Measurements from ENCODE around the gene PACS1. TPM values are rescaled to one million over a fixed set of nuclear protein-coding genes. Genes with fewer than 3 reads are reported as not detected.

Gene PACS1
- total RNA-seq, 1 donor from 2014 or later = 22.6 TPM

GRCh38 chr11:66050581-66051231 is 19.4 kb upstream of the PACS1 start:
- no peak for DNase-seq (ENCODE audit: low read depth in 2 of 2)

- no peak for DNase-seq (ENCODE audit: low read depth in 2 of 2)
These were observed 18.7 kb upstream of the PACS1 start for GRCh38 chr11:66051371-66051765.

- peak; percentile 98 to 99 for DNase-seq (ENCODE audit: low read depth in 2 of 2)
These were observed 18.1 kb upstream of the PACS1 start, which contains the start of gene SF3B2 for GRCh38 chr11:66051766-66052663. Gene SF3B2, plus strand, starts transcription at chr11:66052364. Its CDS starts 21 bp downstream, at chr11:66052385.

GRCh38 chr11:66052664-66052982 is 17.4 kb upstream of the PACS1 start:
- no peak for DNase-seq (ENCODE audit: low read depth in 2 of 2)

- DNase-seq (ENCODE audit: low read depth in 2 of 2) = no peak
These were observed 15.1 kb upstream of the PACS1 start for GRCh38 chr11:66055021-66055420.

GRCh38 chr11:66056501-66056900 is 13.6 kb upstream of the PACS1 start:
- no peak for DNase-seq (ENCODE audit: low read depth in 2 of 2)

GRCh38 chr11:66059966-66060680 is 9.9 kb upstream of the PACS1 start:
- DNase-seq (ENCODE audit: low read depth in 2 of 2) = no peak

GRCh38 chr11:66061268-66061667 is 8.8 kb upstream of the PACS1 start:
- DNase-seq (ENCODE audit: low read depth in 2 of 2) = no peak

GRCh38 chr11:66062408-66062807 is 7.7 kb upstream of the PACS1 start:
- no peak for DNase-seq (ENCODE audit: low read depth in 2 of 2)

- DNase-seq (ENCODE audit: low read depth in 2 of 2) = no peak
These were observed 6.2 kb upstream of the PACS1 start for GRCh38 chr11:66063900-66064299.

- DNase-seq (ENCODE audit: low read depth in 2 of 2) = no peak
These were observed 5.5 kb upstream of the PACS1 start for GRCh38 chr11:66064571-66064970.

- no peak for DNase-seq (ENCODE audit: low read depth in 2 of 2)
These were observed 3.3 kb upstream of the PACS1 start for GRCh38 chr11:66066751-66067150.

GRCh38 chr11:66067640-66068039 is 2.4 kb upstream of the PACS1 start:
- no peak for DNase-seq (ENCODE audit: low read depth in 2 of 2)

- DNase-seq (ENCODE audit: low read depth in 2 of 2) = peak; percentile 78 to 83
These were observed 1.8 kb upstream of the PACS1 start for GRCh38 chr11:66068154-66068821.

GRCh38 chr11:66068923-66069714 is 953 bp upstream of the PACS1 start:
- peak; percentile 60 to 64 for DNase-seq (ENCODE audit: low read depth in 2 of 2)

- peak; percentile 42 to 54 for DNase-seq (ENCODE audit: low read depth in 2 of 2)
These were observed 720 bp downstream of the PACS1 start for GRCh38 chr11:66070604-66071380.

GRCh38 chr11:66071381-66071801 is 1.3 kb downstream of the PACS1 start:
- peak in 1 of 2 donors; percentile 16 for DNase-seq (ENCODE audit: low read depth in 2 of 2)

- DNase-seq (ENCODE audit: low read depth in 2 of 2) = no peak
These were observed 2.0 kb downstream of the PACS1 start for GRCh38 chr11:66072081-66072480.

GRCh38 chr11:66072518-66072917 is 2.4 kb downstream of the PACS1 start:
- DNase-seq (ENCODE audit: low read depth in 2 of 2) = no peak

GRCh38 chr11:66073669-66074068 is 3.6 kb downstream of the PACS1 start:
- no peak for DNase-seq (ENCODE audit: low read depth in 2 of 2)
